Tibial nerve (tissue), 4 donors: ENCODE results near the gene ASPSCR1.

Source experiments
- CTCF ChIP-seq, 5 experiments: fragments of 200-600 bp in 3 of 5; fragments of 450-650 bp in 2 of 5; sonication (generic) in 3 of 5; IDR thresholded peaks; one replicate each; pipeline ENCODE4 v1.5.1; 2016 to 2019; ENCODE audit warnings: antibody characterized with exemption in 5 of 5, mild to moderate bottlenecking in 3 of 5, moderate library complexity in 2 of 5
- EP300 ChIP-seq, 2 donors: sonication (generic); formaldehyde crosslinking; IDR thresholded peaks; one replicate each; pipeline ENCODE4 v1.6.1; 2017; ENCODE audit warnings: antibody characterized with exemption in 2 of 2, mild to moderate bottlenecking in 1 of 2
- POLR2A ChIP-seq, 2 donors: fragments of 450-650 bp; IDR thresholded peaks; one replicate each; pipeline ENCODE4 v1.6.1; 2017; ENCODE audit warnings: antibody characterized with exemption in 2 of 2, mild to moderate bottlenecking in 2 of 2, moderate library complexity in 2 of 2

- TF ChIP-seq POLR2A (IDR thresholded peaks at IDR 0.05) (no peak), CTCF (IDR thresholded peaks at IDR 0.05) (no peak), EP300 (IDR thresholded peaks at IDR 0.05) (no peak)
Observed at GRCh38 chr17:82062984-82063368, 85.5 kb downstream of the ASPSCR1 start.
